ENCODE results near the gene CPED1.
A peak's percentile ranks its signal among the peaks of the same experiment; 100 is the strongest.

The CPED1 gene

DNA sequence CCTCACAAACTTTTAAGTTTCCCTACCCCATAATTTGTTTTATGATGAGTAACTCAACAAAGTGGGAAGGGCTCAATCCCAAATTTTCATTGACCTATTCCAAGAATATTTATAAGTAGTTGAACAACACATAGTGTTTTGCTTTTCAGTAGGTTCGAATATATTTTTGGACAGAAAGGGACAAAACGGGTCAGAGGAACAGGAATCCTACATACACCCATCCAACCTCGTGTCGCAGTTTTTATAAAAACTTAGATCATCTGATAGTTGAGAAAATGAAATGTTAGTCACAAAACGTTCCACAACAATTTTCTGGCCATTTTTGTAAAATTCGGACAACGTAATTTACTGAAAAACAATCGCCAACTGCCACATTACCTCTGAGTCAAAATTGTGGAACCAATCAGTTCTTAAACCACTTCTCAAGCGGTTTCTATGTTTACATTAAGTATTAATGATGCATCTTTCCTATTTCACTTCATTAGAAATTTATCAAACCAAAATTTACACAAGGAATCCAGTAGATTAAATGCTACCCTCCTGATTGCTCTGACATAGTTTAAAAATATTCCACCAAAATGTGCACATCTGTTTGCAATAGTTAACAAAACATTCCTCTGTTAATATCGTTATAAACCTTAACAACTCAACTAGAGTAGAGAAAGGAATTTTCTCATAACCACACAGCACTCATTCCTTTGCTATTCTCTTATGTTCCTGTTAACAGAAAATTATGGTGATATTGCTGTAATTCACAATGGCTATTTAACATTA is 346.6 kb downstream of the CPED1 start (continued):
- no peak for TF ChIP-seq POU6F1 (CRISPR knock-in tag; IDR thresholded peaks at IDR 0.05; ENCODE audit: borderline replicate concordance, low read depth)

GRCh38 chr7:121336579-121336978 is 348.1 kb downstream of the CPED1 start:
- ATAC-seq, result no peak
- TF ChIP-seq PPARA (CRISPR knock-in tag; IDR thresholded peaks at IDR 0.05; ENCODE audit: borderline replicate concordance), result no peak

DNA sequence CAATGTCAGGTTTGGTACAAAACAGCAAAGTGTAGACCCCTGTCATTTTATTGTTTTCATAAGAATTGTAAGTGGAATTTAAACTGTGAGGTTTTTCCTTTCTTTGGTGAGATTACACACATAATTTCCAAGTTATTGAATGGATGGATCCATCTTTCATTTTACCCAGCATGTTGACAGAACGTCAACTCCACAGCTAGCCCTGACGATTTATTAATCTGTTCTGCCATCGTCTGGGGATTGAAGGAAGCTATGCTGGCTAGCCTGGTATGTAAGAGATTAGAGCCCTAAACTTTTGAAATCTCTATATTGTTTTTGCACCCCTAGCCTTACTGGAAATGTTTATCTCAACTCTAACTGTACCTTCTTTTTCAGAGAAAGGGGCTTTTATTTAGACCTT is 348.9 kb downstream of the CPED1 start:
- TF ChIP-seq GLIS3 (CRISPR knock-in tag; IDR thresholded peaks at IDR 0.05) (no peak), ZNF565 (CRISPR knock-in tag; conservative IDR thresholded peaks at IDR 0.05; ENCODE audit: low read depth) (no peak), POU6F1 (CRISPR knock-in tag; IDR thresholded peaks at IDR 0.05; ENCODE audit: borderline replicate concordance, low read depth) (no peak), BACH2 (CRISPR knock-in tag; IDR thresholded peaks at IDR 0.05; ENCODE audit: borderline replicate concordance) (no peak), ZNF8 (CRISPR knock-in tag; IDR thresholded peaks at IDR 0.05) (no peak), TSHZ2 (CRISPR knock-in tag; IDR thresholded peaks at IDR 0.05) (no peak), ZFP30 (CRISPR knock-in tag; IDR thresholded peaks at IDR 0.05) (no peak), ESRRG (CRISPR knock-in tag; IDR thresholded peaks at IDR 0.05) (no peak), ARNTL (CRISPR knock-in tag; IDR thresholded peaks at IDR 0.05; ENCODE audit: borderline replicate concordance, low read depth) (no peak), CSDC2 (CRISPR knock-in tag; IDR thresholded peaks at IDR 0.05) (no peak), TCF4 (CRISPR knock-in tag; IDR thresholded peaks at IDR 0.05; ENCODE audit: borderline replicate concordance) (no peak), PPARA (CRISPR knock-in tag; IDR thresholded peaks at IDR 0.05; ENCODE audit: borderline replicate concordance) (no peak)
- peak; percentile 74 for ATAC-seq

DNA sequence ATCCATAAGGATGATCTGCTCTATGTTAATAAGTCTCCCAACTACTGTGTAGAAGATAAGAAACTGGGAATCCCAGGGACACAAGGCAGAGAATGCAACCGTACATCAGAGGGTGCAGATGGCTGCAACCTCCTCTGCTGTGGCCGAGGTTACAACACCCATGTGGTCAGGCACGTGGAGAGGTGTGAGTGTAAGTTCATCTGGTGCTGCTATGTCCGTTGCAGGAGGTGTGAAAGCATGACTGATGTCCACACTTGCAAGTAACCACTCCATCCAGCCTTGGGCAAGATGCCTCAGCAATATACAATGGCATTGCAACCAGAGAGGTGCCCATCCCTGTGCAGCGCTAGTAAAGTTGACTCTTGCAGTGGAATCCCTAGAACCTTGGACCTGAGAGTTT is 350.6 kb downstream of the CPED1 start:
- TF ChIP-seq ISL1 (CRISPR knock-in tag; IDR thresholded peaks at IDR 0.05), result no peak
- no peak for TF ChIP-seq BACH2 (CRISPR knock-in tag; IDR thresholded peaks at IDR 0.05; ENCODE audit: borderline replicate concordance)
- TF ChIP-seq PPARA (CRISPR knock-in tag; IDR thresholded peaks at IDR 0.05; ENCODE audit: borderline replicate concordance), result no peak
- no peak for ATAC-seq

DNA sequence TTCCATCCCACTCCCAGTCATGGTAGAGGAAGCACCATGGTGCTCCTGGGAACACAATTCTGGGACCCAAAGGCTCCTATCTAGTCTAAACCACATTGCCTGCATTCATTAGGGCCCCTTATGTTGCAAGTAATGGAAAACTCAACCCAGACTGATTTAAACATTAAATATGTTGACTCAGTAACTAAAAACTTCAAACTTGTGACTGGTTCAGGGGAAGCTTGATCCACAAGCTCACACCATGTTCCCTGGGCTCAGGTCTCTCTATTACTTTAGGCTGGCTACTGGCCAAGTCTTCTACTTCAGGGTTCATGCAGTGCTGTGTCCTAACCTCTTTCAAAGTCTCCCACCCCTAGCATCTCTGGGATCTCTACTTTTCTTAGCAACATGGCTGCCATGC is 353.4 kb downstream of the CPED1 start:
- ATAC-seq, result no peak
- no peak for TF ChIP-seq TCF4 (CRISPR knock-in tag; IDR thresholded peaks at IDR 0.05; ENCODE audit: borderline replicate concordance)
- no peak for TF ChIP-seq ESRRG (CRISPR knock-in tag; IDR thresholded peaks at IDR 0.05)
- TF ChIP-seq SNAI2 (CRISPR knock-in tag; IDR thresholded peaks at IDR 0.05), result no peak
- no peak for TF ChIP-seq OSR1 (CRISPR knock-in tag; IDR thresholded peaks at IDR 0.05)
- no peak for TF ChIP-seq PPARA (CRISPR knock-in tag; IDR thresholded peaks at IDR 0.05; ENCODE audit: borderline replicate concordance)
- TF ChIP-seq BACH2 (CRISPR knock-in tag; IDR thresholded peaks at IDR 0.05; ENCODE audit: borderline replicate concordance), result no peak
- TF ChIP-seq ZNF565 (CRISPR knock-in tag; conservative IDR thresholded peaks at IDR 0.05; ENCODE audit: low read depth), result no peak
- TF ChIP-seq ARNTL (CRISPR knock-in tag; IDR thresholded peaks at IDR 0.05; ENCODE audit: borderline replicate concordance, low read depth), result no peak
- no peak for TF ChIP-seq CSDC2 (CRISPR knock-in tag; IDR thresholded peaks at IDR 0.05)
- no peak for TF ChIP-seq ZNF8 (CRISPR knock-in tag; IDR thresholded peaks at IDR 0.05)
- TF ChIP-seq PATZ1 (CRISPR knock-in tag; IDR thresholded peaks at IDR 0.05; ENCODE audit: borderline replicate concordance), result no peak
- TF ChIP-seq CSRNP3 (CRISPR knock-in tag; IDR thresholded peaks at IDR 0.05), result no peak
- TF ChIP-seq POU6F1 (CRISPR knock-in tag; IDR thresholded peaks at IDR 0.05; ENCODE audit: borderline replicate concordance, low read depth), result no peak
- no peak for TF ChIP-seq ZFP3 (CRISPR knock-in tag; IDR thresholded peaks at IDR 0.05)
- no peak for TF ChIP-seq ZC3H10 (CRISPR knock-in tag; IDR thresholded peaks at IDR 0.05)
- TF ChIP-seq ZNF70 (CRISPR knock-in tag; IDR thresholded peaks at IDR 0.05), result no peak

Measured in SK-N-SH treated with all-trans-retinoic acid at 6 μM for 48 hours (cell line).